Kidney capillary endothelial cell (primary cell): Measurements from ENCODE around the gene WHRN.

Experiments used
- DNase-seq: peaks from one replicate; pipeline ENCODE4 v3.0.0-alpha.2; 2018; ENCODE audit warnings: low spot score

The WHRN gene

DNA sequence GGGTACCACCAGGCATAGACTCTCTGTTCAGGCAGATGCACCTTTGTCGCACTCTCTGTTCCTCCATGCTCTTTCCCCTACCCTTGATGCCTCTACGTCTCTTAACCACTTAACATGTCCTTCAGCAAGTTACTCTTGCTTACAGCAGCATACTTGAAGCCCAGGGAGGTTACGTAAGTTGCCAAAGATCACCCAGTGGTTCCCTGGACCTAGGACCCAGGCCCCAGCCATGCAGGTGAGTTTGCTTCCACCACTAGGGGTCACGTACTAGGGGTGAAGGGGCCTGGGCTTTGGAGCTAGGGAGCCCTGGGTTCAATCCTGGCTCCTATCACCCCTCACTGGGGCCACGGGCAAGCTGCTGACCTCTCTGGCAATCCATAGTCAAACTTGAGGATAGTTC, 126.4 kb downstream of the WHRN start:
- no peak for DNase-seq

DNA sequence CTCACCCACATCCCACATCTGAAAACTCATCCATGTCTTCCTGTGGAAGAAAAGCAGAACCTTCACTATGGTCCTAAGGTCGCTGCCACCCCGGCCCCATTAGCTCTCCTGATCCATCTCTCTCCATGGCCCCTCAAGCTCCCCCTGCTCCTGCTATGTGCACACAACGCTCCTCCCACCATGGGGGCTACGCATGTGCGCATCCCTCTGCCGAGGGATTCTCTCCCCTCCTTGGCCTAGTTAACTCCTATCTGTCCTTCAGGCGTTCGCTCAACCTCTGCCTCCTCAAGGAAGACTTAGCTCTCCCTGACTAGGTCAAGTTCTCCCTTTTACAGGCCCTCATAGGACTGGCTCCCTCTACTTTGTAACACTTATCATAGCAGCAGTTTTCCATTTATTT, 127.3 kb downstream of the WHRN start:
- DNase-seq = no peak

DNA sequence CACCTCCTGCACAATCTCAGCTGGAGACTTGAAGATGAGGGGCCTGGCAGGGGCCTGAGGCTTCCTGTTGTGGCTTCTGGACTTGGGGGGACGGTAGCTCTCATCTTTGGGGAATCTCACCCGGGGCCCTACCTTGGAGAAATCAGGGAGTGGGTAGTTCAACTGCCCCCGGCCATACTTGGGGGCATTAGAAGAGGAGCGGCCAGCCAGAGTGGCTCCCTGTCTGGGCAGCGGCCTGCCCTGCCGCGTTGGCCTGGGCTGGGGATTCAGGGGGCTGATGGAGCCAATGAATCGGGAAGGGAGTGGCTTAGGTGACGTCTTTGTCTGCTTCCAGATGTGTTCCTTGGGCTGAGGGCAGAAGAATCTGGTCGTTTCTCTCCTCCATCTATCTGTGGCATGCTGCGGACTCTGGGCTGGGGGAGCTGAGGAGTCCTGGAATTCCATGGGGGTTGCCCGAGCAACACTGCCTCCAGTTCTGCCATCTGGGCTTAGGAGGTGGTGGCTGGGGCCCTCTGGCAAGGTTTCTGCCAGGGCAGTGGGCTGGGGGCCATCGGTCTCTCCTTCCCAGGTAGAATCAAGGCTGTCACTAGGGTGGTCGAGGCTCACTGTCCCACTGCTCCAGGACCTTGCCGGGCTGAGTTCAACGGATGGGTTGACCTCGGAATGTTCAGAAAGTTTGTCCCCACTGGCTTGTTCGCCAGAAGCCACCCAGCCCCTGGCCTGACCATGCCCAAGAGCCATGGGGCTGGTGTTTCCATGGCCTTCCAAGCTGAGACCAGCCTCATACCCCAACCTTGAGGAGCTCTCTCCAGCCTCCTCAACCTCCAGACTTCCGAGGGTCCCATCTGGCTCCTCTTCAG, 128.5 kb downstream of the WHRN start:
- no peak for DNase-seq

DNA sequence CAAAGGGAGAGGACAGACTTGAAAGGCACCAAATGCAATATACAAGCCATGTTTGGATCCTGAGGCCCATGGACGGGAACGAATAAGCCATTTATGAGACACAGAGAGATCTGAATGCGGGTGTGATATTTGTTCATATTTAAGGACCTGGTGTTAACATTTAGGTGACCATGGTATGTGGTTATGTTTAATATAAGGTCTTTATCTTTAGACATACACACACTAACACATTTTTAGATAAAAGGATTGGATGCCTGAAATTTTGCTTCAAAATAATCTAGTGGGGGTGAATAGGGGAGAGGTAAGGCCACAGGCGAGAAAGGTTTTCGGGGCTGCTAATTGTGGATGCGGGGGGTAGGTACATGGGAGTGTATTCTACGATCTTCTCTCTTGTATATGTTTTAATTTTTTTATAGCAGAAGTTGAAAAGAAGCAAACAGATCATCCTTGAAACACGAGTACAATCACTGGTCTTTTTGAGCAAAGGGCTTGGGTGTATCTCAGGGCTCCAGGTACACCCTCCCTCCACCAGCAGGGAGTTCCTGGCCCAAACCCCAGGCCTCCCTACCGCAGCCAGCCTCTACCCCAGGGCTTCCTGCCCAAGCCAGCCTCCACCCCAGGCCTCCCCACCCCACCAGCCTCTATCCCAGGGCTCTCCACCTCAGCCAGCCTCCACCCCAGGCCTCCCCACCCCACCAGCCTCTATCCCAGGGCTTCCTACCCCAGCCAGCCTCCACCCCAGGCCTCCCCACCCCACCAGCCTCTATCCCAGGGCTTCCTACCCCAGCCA, 129.7 kb downstream of the WHRN start:
- no peak for DNase-seq

DNA sequence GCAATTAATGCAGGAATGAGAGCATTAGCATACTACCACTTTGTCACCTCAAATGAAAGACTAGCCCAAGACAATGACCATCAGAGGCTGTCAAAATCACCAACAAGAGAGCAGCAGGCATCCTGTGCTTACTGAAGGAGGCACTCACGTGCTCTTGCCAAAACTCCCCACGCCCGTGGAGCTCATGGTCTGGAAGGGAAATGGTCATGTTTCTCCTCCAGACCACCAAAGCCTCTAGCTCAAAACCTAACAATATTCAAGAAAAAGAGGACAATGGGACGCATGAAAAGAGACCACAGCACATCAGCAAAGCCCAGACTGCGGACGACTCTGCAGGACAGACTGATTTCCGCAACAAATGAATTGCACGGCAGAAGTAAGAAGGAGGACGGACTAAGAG, 130.3 kb downstream of the WHRN start:
- DNase-seq = no peak

DNA sequence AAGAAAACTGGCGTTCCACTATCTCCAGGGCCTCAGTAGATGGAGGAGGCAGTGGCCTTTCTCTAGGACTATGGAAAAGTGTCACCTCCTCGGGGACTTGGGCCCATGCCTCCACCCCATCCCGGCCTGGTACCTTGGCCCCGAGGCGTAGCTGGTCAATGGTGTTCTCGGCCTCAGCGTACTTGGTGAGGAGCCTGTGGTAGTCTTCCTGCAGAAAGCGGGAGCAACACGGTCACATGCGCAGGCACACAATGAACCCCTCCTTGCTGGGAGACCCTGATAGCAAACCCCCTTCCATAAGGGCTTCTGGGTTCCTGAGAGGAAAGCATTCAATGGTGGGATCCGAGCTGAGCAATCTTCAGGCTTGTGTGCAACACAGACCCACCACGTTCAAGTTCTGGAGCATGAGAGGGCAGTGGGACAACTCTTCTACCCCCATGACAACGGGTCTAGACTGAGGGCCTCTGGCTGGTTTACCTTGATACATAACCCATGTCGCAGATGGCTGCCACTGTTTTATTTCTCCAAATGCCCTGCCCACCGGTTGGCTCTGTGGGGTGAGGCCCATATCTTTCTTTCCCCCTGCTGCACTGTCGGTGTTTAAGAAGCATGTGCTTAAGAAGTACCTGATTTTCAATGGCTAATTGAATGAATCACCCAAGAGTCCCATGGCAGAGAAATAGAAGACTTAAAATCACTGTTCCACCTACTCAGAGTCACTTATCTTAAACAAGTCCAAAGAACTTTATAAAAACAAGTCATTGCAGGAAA, 131.1 kb downstream of the WHRN start:
- DNase-seq = no peak

DNA sequence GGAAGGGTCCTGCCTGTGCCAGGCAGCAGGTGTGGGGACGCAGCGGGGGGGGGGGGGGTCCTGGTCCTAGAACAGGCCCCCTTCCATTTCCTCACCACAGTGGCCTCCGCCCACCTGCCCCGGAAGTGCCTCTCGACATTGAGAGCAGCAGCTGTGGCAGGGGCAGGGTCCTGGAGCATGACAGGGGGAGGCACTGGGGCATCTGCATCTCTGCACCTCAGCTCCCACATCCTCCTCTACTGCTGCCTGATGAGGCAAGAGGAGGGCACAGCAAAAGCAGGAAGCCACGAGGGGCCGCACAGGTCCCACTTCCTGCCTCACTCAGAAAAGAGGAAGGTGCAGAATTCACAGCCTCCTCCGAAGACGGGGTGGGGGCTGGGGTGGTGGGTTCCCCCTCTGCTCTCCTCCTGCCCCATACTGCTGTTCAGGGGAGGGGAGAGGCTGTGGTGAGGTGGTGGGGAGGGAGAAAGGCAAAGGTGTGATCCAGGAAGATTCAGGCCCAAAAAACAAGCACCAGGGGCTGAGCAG, 132.3 kb downstream of the WHRN start:
- no peak for DNase-seq

DNA sequence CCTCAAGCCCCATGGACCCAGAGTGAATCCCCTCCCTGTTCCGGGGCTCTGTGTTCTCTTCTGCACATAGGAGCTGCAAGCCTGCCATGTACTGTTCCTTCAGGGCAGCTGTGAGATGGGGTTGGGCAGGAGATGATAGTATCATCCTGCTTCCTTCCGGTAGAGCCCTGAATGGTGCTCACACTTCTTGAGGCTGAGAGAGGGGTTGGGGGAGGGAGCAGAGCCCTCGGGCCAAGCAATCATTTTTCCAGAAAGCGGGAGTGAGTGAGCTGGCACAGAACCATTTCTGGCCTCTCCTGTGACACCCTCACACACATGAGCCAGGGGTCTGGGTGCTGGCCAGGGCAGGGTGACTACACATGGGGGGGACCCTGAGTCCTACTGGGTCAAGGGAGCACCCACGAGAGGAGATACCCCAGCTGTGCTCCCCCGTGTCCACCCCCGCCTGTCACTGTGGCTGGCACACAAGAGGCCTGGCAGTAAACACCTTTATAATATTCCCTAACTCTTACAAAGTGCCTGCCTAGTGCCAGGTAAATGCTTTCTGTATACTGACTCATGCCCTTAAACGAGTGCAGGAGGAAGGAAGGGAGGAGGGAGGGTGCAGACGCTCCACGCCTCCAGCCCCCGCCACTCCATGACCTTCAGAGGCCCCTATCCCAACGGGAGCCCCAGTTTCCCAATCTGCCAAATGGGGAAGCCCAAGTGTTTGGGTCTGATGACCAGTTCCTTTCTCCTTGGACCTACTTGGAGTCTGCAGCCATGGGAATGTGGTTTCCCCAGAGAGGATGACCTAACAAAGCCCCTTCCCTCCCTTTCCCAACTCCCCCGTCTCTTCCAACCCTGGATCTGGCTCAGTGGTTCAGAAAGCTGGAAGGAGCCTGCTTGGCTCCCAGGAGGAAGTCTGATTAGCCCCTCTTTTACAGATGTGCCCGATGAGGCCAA, 133.0 kb downstream of the WHRN start:
- DNase-seq = peak; percentile 59

DNA sequence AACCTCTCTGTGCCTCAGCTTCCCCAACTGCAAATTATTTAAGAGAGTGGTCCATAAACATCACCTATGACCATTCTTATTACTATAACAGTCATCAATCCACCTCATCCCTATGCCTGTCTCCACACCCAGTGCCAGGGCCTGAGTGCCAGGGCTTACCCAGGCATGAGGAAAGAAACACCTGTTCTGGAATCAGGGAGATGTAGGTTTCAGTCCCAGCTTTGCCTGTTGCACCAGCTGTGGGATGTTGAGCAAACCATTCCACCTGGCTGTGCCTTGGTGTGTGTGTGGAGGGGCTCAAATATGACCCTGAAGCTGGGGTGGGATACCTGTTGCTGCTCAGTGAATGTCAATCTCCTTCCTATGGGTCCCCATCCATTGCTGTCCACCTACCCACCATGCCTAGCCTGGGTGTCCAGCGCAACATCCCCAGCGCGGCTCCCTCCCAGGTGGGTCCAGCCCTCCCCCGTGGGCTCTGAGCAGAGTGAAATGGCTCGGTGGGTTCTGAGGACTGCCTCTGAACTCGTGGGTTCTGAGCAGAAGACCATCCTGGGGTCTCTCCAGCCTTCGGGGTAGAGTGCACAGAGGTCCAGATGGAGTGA, 133.8 kb downstream of the WHRN start:
- no peak for DNase-seq

DNA sequence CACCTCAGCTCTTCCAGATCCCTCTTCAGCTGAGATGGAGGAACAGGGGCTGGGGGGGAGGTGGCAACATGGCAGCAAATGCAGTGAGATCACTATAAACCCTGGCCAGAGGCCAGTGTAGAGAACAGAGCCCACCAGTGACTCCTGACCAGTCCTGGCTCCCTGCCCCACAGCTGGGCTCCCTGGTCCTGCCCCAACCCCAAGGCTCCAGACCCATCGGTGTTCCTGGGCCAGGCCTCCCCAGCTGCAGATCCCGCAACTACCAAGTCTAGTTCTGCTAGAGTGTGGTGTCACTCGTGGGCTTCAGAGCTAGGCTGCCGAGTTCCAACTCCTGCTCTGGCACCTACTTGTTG, 134.3 kb downstream of the WHRN start:
- DNase-seq = no peak

DNA sequence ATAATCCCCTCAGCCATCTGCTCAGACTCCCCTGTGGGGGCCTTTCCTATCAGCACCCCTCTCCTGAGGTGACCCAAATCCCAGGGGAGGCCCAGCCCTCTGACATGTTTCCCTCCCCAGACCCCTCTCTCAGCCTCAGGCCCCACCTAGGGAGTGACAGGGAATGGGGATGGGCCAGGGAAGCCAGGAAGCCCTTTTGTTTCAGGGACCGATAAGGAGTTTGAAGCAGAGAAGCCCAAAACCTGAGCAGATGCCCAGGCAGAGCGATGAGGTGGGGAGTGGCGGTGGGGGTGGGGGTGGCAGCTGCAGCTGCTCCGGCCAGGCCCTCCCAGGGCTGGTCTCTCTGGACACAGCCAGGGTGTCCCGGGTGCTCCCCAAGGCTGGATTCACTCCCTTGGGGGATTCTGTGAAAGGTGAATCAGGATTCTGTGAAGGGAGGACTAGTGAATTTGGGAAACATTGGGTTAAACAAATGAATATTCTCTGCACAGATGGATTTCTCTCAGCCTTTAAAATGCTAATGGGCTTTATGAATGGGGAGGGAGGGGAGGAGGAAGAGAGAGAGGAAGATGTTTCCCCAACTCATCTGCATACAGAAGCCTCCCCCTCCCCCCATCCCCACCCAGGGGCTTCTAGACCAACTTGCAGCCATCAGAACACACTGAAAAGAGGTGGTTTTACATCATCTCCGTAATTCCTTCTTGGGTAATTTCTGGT, 134.9 kb downstream of the WHRN start:
- no peak for DNase-seq

DNA sequence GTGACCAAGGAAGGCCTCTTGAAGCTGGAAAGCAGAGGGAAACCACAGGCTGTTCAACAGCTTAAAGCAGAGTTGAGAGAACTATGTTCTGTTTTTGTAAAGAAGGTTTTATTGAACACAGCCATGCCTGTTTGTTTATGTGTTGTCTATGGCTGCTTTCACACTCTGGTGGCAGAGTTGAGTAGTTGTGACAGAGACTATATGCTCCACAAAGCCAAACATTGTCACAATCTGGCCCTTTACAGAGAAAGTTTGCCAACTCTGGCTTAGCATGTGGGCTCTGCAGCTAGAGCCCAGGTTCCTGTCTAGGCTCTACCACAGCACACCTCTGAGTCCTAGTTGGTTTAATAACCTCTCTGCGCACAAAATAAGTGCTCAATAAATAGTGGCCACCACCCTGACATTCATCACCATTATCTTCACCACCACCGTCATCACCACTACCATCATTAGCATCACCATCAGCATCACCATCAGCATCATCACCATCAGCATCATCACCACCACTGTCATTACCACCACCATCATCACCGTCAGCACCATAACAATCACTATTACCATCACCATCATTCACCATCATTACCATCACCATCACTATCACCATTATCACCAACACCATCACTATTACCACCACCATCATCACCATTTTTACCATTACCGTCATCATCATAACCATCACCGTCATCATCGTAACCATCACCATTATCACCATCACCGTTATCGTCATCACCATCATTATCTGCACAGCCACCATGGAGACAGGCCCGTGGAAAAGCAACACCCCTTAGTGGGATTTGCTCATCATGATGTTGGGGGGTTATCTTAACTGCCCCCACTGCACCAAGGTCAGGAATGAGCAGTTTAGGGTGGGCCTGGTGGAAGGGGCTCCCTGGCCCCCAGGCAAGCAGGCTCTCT, 135.8 kb downstream of the WHRN start:
- no peak for DNase-seq

DNA sequence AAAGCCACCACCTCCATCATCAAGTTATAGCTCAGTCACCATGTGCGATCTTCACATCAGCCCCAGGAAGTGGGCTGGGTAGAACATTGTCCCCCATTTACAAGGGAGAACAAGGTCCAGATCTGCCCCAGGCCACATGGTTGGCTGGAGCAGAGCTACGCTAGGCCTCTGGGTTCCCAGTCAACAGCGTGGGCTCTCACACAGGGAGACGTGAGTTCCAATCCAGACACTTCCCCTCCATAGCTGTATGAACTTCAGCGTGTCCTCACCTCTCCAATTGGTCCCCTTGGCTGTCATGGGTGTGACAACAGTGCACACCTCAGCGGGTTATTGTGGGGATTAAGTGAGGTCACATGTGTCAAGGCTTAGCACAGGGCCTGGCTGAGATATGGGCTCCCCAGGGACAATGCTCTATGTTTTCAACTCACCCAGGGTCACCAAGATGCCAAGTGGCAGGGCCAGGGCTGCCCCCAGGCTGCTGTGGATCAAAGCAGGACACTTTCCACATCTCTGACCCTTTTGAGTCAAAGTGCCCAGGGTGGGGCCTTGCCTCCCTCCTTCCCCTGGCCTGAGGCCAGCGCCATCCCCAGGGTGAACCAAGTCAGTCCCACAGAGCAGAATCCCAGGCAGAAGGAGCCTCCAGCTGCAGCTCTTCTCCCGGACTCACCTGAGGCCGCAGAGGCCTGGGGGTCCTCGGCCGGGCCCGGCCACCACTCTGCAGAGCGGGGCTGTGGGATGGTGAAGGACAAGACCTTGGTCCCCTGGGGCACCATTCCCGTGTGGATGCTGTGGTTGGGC, 137.3 kb downstream of the WHRN start:
- DNase-seq = no peak

DNA sequence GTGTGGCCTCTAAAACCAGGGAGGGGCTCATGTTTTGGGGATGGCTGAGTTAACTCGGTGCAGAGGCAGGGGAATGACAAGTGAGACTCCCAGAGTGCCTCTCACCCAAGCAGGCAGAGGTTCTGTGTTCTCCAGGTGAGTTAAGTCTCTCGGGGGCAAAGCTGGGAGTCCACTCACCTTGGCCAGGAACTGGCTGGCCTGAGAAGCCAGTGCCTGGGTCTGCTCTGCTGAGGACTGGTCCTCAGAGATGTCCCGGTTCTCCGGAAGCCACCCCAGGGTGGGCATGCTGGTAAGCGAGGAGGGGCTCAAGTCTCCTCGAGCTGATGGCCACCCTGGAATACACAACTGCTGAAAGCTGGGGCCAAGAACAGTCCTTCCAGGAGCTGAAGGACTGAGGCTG, 137.9 kb downstream of the WHRN start:
- DNase-seq = no peak

DNA sequence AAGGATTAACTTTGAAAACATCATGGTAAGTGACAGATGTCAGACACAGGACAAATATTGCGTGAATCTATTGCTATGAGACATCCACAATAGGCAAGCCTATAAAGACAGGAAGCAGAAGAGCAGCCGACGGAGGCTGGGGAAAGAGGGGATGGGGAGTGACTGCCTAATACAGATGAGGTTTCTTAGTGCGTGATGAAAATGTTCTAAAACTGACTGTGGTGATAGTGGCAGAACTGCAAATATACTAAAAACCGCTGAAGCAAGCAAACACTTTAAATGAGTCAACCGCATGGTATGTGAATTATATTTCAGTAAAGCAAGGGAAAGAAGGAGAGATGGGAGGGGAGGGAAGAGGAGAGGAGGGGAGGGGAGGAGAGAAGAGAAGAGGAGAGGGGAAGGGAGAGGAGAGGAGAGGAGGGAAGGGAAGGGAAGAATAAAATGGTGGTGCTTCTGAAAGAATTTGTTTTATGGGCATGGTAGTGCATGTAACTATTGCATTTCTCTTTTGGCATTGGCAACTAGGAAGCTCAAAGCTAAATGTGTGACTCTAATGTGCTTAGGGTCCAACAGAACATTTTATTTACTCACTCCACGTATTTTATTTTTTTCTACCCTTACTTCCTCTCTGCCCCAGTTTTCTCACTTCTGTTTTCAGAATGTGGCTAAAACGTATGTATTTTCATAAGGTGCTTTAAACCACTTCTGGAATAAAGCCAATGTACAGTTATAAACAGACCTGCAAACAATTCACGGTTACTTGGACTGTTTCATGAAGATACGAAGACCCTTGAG, 138.7 kb downstream of the WHRN start:
- no peak for DNase-seq

DNA sequence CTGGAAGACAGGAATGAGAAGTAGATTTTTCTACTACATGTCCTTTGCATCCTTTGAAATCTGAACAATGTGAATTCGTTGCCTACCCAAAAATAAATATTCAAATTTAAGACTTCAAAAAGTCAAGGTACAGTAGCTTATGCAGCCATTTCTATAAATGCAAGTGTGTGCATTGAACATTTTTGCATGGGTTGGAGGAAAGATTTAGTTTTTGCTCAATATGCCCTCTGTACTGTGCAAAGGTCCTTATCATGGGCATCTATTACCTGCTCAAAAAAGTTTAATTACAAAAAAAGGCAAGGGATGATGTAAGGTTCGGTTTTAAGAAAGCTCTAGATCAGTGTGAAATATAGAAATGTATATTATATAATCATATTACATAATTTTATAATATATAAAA, 140.1 kb downstream of the WHRN start:
- DNase-seq = no peak
